Activated CD8-positive, alpha-beta memory T cell treated with anti-CD3 and anti-CD28 coated beads, Interleukin-2, amount 10 ng/mL, durations not matched to agents 7 days and 5 days (primary cell): ENCODE results near the gene TARBP1. TPM values are rescaled to one million over a fixed set of nuclear protein-coding genes. Genes with fewer than 3 reads are reported as not detected.
"Not testable (repeated sequence)": the region's sequence is repeated elsewhere in the genome, so short reads cannot be mapped to it uniquely, and the experiment has no call there.

Experiments used
- ATAC-seq: fragments of 150-1000 bp; cut with Tn5 transposase; one replicate; pipeline ENCODE4 v1.10.0; 2021; ENCODE audit warnings: moderate library complexity
- CTCF ChIA-PET: fragments of 350-600 bp; sonication (Branson Sonifier 250); formaldehyde crosslinking; loops from one replicate; lab custom pipeline; 2021; ENCODE audit warnings: antibody characterized with exemption; lab: Charles Lee
- DNase-seq: peaks from one replicate; pipeline ENCODE4 v3.0.0-alpha.2; 2020
- H3K27ac Mint-ChIP-seq: one replicate; pipeline ENCODE4 v1.8.0; 2021; ENCODE audit warnings: mild to moderate bottlenecking, mixed read lengths
- H3K27me3 Mint-ChIP-seq: one replicate; pipeline ENCODE4 v1.8.0; 2021; ENCODE audit warnings: mixed read lengths
- H3K36me3 Mint-ChIP-seq: one replicate; pipeline ENCODE4 v1.8.0; 2021; ENCODE audit warnings: mild to moderate bottlenecking, mixed read lengths
- H3K4me1 Mint-ChIP-seq: one replicate; pipeline ENCODE4 v1.8.0; 2021; ENCODE audit warnings: mixed read lengths
- H3K4me3 Mint-ChIP-seq: one replicate; pipeline ENCODE4 v1.8.0; 2021; ENCODE audit warnings: mild to moderate bottlenecking, moderate library complexity, mixed read lengths
- H3K9me3 Mint-ChIP-seq: one replicate; pipeline ENCODE4 v1.8.0; 2022; ENCODE audit warnings: low read depth, mixed read lengths
- total RNA-seq, 2 experiments: library from RNA; stranded (reverse); gene quantifications; one replicate each; pipeline ENCODE4 v1.2.3, GENCODE V29; 2021

Gene TARBP1
- total RNA-seq, 2 experiments from 2014 or later: 40.0 to 44.9 TPM

DNA sequence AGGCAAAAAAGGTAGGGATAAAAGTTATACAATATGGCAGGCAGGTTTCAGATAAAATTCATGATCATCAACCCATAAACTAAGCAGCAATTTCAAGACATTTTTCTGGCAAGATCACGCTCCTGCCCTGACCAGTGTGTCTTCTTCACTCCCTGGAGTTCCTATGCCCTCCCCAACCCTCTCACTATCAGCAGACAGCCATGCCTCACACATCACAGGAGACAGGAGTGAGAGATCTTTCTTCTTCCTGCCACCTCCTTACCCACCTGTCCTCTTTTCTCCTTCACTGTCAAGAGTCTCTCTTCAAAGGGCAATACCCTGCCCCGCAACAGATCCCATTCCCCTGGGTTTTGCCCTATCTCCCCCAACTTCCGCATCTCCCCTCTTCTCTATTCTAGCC, 77.3 kb downstream of the TARBP1 start:
- H3K27me3 Mint-ChIP-seq: no peaks in the 10 kb centered on the region
- H3K4me3 Mint-ChIP-seq: peak overlapping the region; percentile 52
- H3K36me3 Mint-ChIP-seq: peaks cover 20% of the 10 kb centered on the region
- H3K27ac Mint-ChIP-seq: peak overlapping the region; percentile 93
- DNase-seq (no peak), ATAC-seq (no peak)
- CTCF ChIA-PET: no interaction called here
- H3K9me3 Mint-ChIP-seq: no peaks in the 10 kb centered on the region
- peaks cover 43% of the 10 kb centered on the region for H3K4me1 Mint-ChIP-seq

DNA sequence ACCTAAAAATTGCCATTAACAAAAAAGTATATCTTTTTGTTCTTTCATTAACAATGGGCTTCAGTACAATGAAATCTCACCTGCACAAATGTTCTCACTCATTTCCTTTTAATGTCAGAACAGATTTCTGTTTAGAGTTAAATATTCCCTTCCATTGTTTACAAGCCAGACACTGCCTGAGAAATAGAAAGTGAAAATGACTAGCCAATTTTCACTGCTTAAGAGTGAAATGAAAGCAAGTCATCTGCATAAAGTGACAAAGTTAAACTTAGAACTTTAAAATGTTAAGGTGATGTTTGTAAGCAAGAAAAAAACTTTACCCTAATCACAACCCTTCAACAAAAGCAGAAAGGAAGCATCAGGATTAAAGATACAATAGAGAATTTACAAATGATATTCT, 78.2 kb downstream of the TARBP1 start:
- no peaks in the 10 kb centered on the region for H3K9me3 Mint-ChIP-seq
- peak; percentile 77 for ATAC-seq
- peaks cover 44% of the 10 kb centered on the region for H3K4me1 Mint-ChIP-seq
- H3K27ac Mint-ChIP-seq: peak overlapping the region; percentile 93
- peak overlapping the region; percentile 59 for H3K4me3 Mint-ChIP-seq
- H3K27me3 Mint-ChIP-seq: no peaks in the 10 kb centered on the region
- H3K36me3 Mint-ChIP-seq: peaks cover 21% of the 10 kb centered on the region
- no peak for DNase-seq
- CTCF ChIA-PET: no interaction called here

GRCh38 chr1:234399515-234399914, 79.5 kb downstream of the TARBP1 start:
- ATAC-seq, DNase-seq, H3K9me3 Mint-ChIP-seq, H3K27me3 Mint-ChIP-seq: not testable (repeated sequence)
- CTCF ChIA-PET: interaction anchor here (1.6 kb wide), 1 partner anchor 16 kb away, joined by 4 read pairs; no protein-coding TSS in a partner anchor
- H3K4me1 Mint-ChIP-seq: peaks cover 44% of the 10 kb centered on the region
- H3K36me3 Mint-ChIP-seq: peaks cover 25% of the 10 kb centered on the region
- H3K4me3 Mint-ChIP-seq: peak overlapping the region; percentile 69
- H3K27ac Mint-ChIP-seq: peak overlapping the region; percentile 91

DNA sequence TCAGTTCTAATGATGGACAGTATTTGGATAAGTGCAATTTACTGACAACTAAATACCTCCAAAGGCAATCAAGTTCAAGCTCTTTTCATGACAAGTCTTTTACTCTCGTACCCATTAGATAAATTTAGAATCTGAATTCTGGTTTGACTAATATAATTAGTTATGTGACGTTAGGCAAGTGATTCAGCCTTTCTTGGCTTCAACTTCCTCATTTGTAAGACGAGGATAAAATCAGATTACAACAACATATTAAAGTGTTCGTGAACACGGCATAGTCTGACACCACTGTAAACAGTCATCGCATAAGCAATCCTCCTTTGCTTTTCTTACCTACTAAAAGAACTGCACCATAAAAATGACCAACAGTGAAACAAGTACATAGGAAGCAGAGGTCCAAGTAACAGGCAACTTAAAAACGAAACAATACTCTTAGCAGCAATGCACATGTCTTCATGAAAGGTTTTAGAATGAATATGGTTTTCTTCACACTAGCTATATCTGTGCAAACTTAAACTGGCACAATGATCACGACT, 80.1 kb downstream of the TARBP1 start:
- H3K27me3 Mint-ChIP-seq: no peaks in the 10 kb centered on the region
- DNase-seq (no peak), ATAC-seq (peak; percentile 47)
- no peaks in the 10 kb centered on the region for H3K9me3 Mint-ChIP-seq
- peak overlapping the region; percentile 69 for H3K4me3 Mint-ChIP-seq
- CTCF ChIA-PET: interaction anchor here (1.6 kb wide), 1 partner anchor 15 kb away, joined by 4 read pairs; no protein-coding TSS in a partner anchor
- H3K36me3 Mint-ChIP-seq: peaks cover 23% of the 10 kb centered on the region
- peaks cover 44% of the 10 kb centered on the region for H3K4me1 Mint-ChIP-seq
- H3K27ac Mint-ChIP-seq: peak overlapping the region; percentile 91

- CTCF ChIA-PET: interaction anchor here (0.7 to 0.9 kb wide), 3 partner anchors 10 to 879 kb away, joined by 3 to 4 read pairs (median 3); no protein-coding TSS in a partner anchor
- H3K27ac Mint-ChIP-seq: no peak overlapping the region
These were observed 81.2 kb downstream of the TARBP1 start for GRCh38 chr1:234397732-234398131.

GRCh38 chr1:234396871-234397270, 82.1 kb downstream of the TARBP1 start:
- no peak for ATAC-seq
- Mint-ChIP-seq H3K27ac (peak overlapping the region; percentile 46), H3K4me3 (no peak overlapping the region), H3K27me3 (no peaks in the 10 kb centered on the region), H3K4me1 (peaks cover 35% of the 10 kb centered on the region), H3K9me3 (no peaks in the 10 kb centered on the region), H3K36me3 (peaks cover 24% of the 10 kb centered on the region)
- CTCF ChIA-PET: no interaction called here
- no peak for DNase-seq

More at GRCh38 chr1:234397732-234398131, 81.2 kb downstream of the TARBP1 start:
- no peak for DNase-seq
- Mint-ChIP-seq H3K36me3 (peaks cover 24% of the 10 kb centered on the region), H3K27me3 (no peaks in the 10 kb centered on the region), H3K9me3 (no peaks in the 10 kb centered on the region), H3K4me3 (no peak overlapping the region), H3K4me1 (peaks cover 39% of the 10 kb centered on the region)
- ATAC-seq: no peak

DNA sequence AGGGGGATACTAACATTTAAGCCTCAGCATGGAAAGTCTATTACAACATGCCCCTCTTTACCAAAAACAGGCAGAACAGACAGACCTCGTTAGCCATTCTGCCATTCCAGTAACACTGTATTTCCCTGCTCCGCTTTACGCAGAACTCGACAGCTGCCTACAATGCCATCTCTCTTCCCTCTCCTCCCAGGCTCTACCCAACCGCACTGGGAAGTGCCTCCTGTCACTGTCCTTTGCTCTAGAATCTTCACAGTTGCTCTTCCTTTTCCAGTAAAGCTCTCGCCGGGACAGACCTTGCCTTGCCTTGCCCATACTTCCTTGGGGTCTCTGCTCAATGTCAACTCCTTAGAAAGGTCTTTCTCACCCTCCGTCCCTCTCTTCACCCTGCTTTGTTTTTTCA, 82.9 kb downstream of the TARBP1 start:
- H3K27ac Mint-ChIP-seq: no peak overlapping the region
- H3K4me3 Mint-ChIP-seq: no peak overlapping the region
- peaks cover 22% of the 10 kb centered on the region for H3K36me3 Mint-ChIP-seq
- CTCF ChIA-PET: no interaction called here
- ATAC-seq (no peak), DNase-seq (no peak)
- H3K4me1 Mint-ChIP-seq: peaks cover 27% of the 10 kb centered on the region
- H3K9me3 Mint-ChIP-seq: no peaks in the 10 kb centered on the region
- no peaks in the 10 kb centered on the region for H3K27me3 Mint-ChIP-seq

DNA sequence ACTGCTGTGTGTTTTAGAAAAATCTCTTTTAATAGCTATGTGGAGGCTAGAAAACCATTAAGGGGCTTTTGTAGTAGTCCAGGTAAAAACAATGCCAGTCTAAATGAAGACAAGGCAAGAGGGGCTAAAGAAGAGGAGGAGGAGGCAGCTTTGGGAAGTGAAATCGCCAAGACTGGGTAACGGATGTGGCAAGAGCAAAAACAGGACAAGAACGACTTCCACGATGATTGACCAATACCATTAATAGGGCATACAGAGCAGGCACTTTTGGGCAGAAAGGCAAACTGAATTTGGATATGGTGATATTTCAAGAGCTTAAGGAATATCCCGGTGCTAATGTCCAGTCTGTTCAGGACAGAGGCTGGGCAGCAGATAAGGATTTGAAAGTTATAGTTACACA, 83.7 kb downstream of the TARBP1 start:
- Mint-ChIP-seq H3K9me3 (no peaks in the 10 kb centered on the region), H3K4me3 (no peak overlapping the region), H3K27me3 (no peaks in the 10 kb centered on the region), H3K36me3 (peaks cover 24% of the 10 kb centered on the region), H3K4me1 (peaks cover 21% of the 10 kb centered on the region), H3K27ac (no peak overlapping the region)
- CTCF ChIA-PET: no interaction called here
- ATAC-seq: no peak
- no peak for DNase-seq

DNA sequence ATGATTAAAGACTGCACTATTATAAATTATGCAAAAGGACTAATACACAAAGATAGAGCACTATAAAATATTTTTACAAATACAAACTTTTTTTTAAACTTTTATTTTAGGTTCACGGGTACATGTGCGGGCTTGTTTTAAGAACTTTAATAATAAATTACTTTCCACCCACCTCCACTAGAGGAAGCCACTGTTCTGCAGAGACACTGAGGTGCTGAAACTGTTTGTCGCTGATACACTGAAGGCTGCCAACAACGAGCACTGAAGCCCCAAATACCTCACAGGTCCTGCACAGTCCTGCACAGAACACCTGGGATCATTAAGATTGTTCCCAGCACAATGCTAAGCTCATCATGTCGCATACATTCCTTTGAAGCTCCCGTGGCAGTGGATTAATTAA, 85.8 kb downstream of the TARBP1 start:
- Mint-ChIP-seq H3K4me3 (no peak overlapping the region), H3K27me3 (no peaks in the 10 kb centered on the region), H3K9me3 (no peaks in the 10 kb centered on the region), H3K4me1 (peaks cover 4% of the 10 kb centered on the region), H3K27ac (no peak overlapping the region), H3K36me3 (peaks cover 29% of the 10 kb centered on the region)
- CTCF ChIA-PET: no interaction called here
- DNase-seq (no peak), ATAC-seq (no peak)

DNA sequence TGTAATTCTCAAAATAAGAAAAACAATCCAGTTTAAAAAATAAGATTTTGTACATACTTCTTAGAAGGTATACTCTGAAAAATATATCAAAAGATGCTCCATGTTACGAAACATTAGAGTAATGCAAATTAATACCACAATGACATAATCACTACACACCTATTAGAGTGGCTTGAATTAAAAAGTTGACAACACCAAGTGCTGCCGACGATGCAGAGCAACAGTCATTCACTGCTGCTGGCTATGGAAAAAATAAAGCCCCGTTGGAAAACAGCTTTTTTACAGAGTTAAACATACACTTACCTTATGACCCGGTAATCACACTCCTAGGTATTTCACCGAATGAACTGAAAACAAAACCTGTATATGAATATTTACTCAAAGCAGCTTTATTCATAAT, 90.9 kb downstream of the TARBP1 start:
- peaks cover 25% of the 10 kb centered on the region for H3K36me3 Mint-ChIP-seq
- DNase-seq: no peak
- CTCF ChIA-PET: interaction anchor here (0.9 to 1.6 kb wide), 4 partner anchors 11 to 18 kb away, joined by 3 to 4 read pairs (median 4); partner anchors contain the start of gene COA6
- ATAC-seq: no peak
- peak overlapping the region; percentile 35 for H3K27ac Mint-ChIP-seq
- no peaks in the 10 kb centered on the region for H3K9me3 Mint-ChIP-seq
- H3K27me3 Mint-ChIP-seq: no peaks in the 10 kb centered on the region
- peaks cover 10% of the 10 kb centered on the region for H3K4me1 Mint-ChIP-seq
- no peak overlapping the region for H3K4me3 Mint-ChIP-seq

DNA sequence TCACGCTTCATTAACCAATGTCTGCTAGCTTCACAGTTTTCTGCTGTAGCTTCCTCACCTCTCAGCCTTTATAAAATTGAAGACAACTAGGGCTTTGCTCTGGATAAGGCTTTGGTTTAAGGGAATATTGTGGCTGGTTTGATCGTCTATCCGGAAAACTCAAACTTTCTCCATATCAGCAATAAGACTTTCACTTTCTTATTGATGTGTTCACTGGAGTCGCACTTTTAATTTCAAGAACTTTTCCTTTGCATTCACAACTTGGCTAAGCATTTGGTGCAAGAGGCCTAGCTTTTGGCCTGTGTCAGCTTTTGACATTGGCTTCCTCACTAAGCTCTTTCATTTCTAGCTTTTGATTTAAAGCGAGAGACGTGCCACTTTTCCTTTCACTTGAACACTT, 92.9 kb downstream of the TARBP1 start:
- peaks cover 33% of the 10 kb centered on the region for H3K36me3 Mint-ChIP-seq
- no peaks in the 10 kb centered on the region for H3K9me3 Mint-ChIP-seq
- H3K4me3 Mint-ChIP-seq: peak overlapping the region; percentile 5
- ATAC-seq: peak; percentile 23
- H3K27me3 Mint-ChIP-seq: no peaks in the 10 kb centered on the region
- DNase-seq: no peak
- peaks cover 13% of the 10 kb centered on the region for H3K4me1 Mint-ChIP-seq
- CTCF ChIA-PET: interaction anchor here (0.8 to 1.7 kb wide), 3 partner anchors 12 to 50 kb away, joined by 3 to 6 read pairs (median 3); partner anchors contain the start of gene COA6
- no peak overlapping the region for H3K27ac Mint-ChIP-seq

DNA sequence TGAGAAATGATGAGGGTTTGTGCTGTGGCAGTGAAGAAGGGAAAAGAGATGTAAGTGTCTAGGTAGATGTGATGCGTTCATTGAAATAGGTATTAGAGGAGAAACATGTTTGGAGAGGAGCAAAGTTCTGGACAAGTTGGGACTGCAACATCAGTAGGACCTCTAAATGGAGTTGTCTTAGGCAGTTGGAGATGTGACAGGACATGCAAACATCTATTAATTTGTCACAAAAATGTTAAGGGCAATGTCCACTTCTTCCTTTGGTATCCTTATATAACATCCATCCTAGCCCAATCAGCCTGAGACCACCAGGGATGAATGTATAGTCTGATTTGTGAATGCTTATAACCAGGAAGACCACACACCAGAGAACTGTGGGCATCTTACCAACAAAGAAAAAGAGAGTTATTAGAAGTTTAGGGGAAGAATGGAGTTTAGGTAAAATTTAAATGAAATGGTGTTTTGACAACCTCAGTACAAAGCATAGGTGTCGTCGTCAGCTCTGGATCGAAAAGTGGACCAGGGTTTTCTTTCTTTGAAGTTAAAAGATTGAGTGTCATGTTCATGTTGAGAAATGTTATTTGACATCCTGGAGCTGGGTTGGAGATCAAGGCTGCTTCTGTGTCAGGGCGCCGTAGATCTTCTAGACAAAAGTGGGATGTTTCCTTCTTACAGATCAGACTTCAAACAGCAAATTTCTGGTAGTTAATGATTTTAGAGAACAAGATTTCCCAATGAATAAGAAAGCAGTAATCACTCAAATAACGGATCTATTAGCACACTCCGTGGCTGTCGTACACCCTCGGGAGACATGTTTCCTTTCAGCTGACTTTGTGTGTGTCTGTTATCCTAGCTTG, 97.1 kb downstream of the TARBP1 start:
- Mint-ChIP-seq H3K4me1 (peaks cover 16% of the 10 kb centered on the region), H3K36me3 (peaks cover 52% of the 10 kb centered on the region), H3K27me3 (no peaks in the 10 kb centered on the region), H3K27ac (peak overlapping the region; percentile 11), H3K9me3 (no peaks in the 10 kb centered on the region), H3K4me3 (no peak overlapping the region)
- CTCF ChIA-PET: no interaction called here
- ATAC-seq (no peak), DNase-seq (no peak)

GRCh38 chr1:234379591-234380109, 99.3 kb downstream of the TARBP1 start:
- H3K4me3 Mint-ChIP-seq, DNase-seq, H3K27me3 Mint-ChIP-seq, H3K9me3 Mint-ChIP-seq, H3K27ac Mint-ChIP-seq, ATAC-seq: not testable (repeated sequence)
- H3K36me3 Mint-ChIP-seq: peaks cover 61% of the 10 kb centered on the region
- CTCF ChIA-PET: interaction anchor here (1.0 kb wide), 1 partner anchor 118 kb away, joined by 3 read pairs; no protein-coding TSS in a partner anchor
- peaks cover 25% of the 10 kb centered on the region for H3K4me1 Mint-ChIP-seq
